ENCODE measurements around the gene TMEFF1. TPM values are rescaled to one million over a fixed set of nuclear protein-coding genes. Genes with fewer than 3 reads are reported as not detected.

TMEFF1 gene
- total RNA-seq, 1 experiment from 2014 or later, result 65.5 TPM

DNA sequence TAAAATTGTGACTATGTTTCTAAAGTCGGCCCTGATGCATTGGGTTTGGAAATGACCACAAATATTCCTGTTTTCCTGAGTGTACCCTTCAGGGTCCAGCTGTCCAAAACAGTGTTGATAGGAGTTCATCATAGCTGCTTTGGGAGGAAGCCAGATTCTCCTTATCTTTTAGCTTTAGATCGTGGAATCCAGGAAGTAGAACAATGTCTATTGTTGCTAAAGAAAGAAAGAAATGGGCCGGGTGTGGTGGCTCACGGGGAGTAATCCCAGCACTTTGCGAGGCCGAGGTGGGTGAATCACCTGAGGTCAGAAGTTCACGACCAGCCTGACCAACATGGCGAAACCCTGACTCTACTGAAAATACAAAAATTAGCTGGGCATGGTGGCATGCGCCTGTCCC, 114.4 kb downstream of the TMEFF1 start:
- Histone ChIP-seq H2BK15ac (ENCODE audit: low read depth, low read length) (no peak overlapping the region), H3K79me2 (ENCODE audit: insufficient read depth, low read length) (no peaks in the 10 kb centered on the region), H4K91ac (ENCODE audit: insufficient read length, low read depth, low read length) (no peak overlapping the region), H3K9ac (ENCODE audit: extremely low read depth, insufficient read length, low read length) (no peak overlapping the region), H3T11ph (ENCODE audit: low read length) (no peak overlapping the region), H3K23ac (ENCODE audit: insufficient read length, low read depth, low read length) (no peak overlapping the region), H2BK120ac (ENCODE audit: low read depth, low read length, poor library complexity, severe bottlenecking) (no peak overlapping the region), H3K14ac (ENCODE audit: insufficient read depth, low read length) (no peak overlapping the region), H3K27ac (ENCODE audit: insufficient read length, low read depth, low read length) (no peak overlapping the region), H2AK5ac (ENCODE audit: insufficient read length, low read length) (no peak overlapping the region), H3K4ac (ENCODE audit: low read depth, low read length) (no peak overlapping the region), H4K8ac (replicated peaks; ENCODE audit: insufficient read length, low read depth, low read length) (no peak overlapping the region), H2BK12ac (ENCODE audit: insufficient read length, low read depth, low read length) (no peak overlapping the region), H4K20me1 (ENCODE audit: control insufficient read depth, insufficient read depth, insufficient read length) (no peaks in the 10 kb centered on the region), H3K9me3 (ENCODE audit: control insufficient read depth, low read depth, low read length) (no peaks in the 10 kb centered on the region), H4K5ac (ENCODE audit: insufficient read length, low read depth, low read length) (no peak overlapping the region), H3K23me2 (ENCODE audit: insufficient read length, low read depth, low read length, poor library complexity, severe bottlenecking) (no peaks in the 10 kb centered on the region), H3K79me1 (ENCODE audit: insufficient read depth, low read depth, low read length, poor library complexity, severe bottlenecking) (no peaks in the 10 kb centered on the region), H3K4me2 (ENCODE audit: insufficient read depth, insufficient read length, low read length) (no peak overlapping the region), H3K4me1 (ENCODE audit: insufficient read depth, low read length) (no peaks in the 10 kb centered on the region), H3K18ac (ENCODE audit: insufficient read length, low read depth, low read length) (no peak overlapping the region), H2BK20ac (ENCODE audit: low read depth, low read length, poor library complexity, severe bottlenecking) (no peak overlapping the region), H3K56ac (ENCODE audit: insufficient read length, low read depth, low read length) (no peak overlapping the region), H3K27me3 (ENCODE audit: insufficient read depth, low read length) (no peaks in the 10 kb centered on the region), H2BK5ac (ENCODE audit: insufficient read length, low read length) (no peak overlapping the region), H2AFZ (ENCODE audit: low read length) (no peak overlapping the region)
- Mint-ChIP-seq H3K4me3 (no peak overlapping the region), H3K4me1 (peaks cover 0 to 5% of the 10 kb centered on the region in 2 experiments; a peak in 1 of 4 replicates), H3K27me3 (ENCODE audit: low read depth) (no peaks in the 10 kb centered on the region), H3K36me3 (ENCODE audit: insufficient read depth in 1 of 3, low read depth in 3 of 3) (peaks cover 2 to 18% (median 10%) of the 10 kb centered on the region in 3 experiments; a peak in 6 of 7 replicates), H3K27ac (no peak overlapping the region), H3K9me3 (no peaks in the 10 kb centered on the region)
- DNase-seq, result no peak
- WGBS (ENCODE audit: extremely low coverage, insufficient read length, low lambda C conversion rate), result no CpG with 5 or more reads among the region's 9 CpGs
- TF ChIP-seq, protein P1, sequence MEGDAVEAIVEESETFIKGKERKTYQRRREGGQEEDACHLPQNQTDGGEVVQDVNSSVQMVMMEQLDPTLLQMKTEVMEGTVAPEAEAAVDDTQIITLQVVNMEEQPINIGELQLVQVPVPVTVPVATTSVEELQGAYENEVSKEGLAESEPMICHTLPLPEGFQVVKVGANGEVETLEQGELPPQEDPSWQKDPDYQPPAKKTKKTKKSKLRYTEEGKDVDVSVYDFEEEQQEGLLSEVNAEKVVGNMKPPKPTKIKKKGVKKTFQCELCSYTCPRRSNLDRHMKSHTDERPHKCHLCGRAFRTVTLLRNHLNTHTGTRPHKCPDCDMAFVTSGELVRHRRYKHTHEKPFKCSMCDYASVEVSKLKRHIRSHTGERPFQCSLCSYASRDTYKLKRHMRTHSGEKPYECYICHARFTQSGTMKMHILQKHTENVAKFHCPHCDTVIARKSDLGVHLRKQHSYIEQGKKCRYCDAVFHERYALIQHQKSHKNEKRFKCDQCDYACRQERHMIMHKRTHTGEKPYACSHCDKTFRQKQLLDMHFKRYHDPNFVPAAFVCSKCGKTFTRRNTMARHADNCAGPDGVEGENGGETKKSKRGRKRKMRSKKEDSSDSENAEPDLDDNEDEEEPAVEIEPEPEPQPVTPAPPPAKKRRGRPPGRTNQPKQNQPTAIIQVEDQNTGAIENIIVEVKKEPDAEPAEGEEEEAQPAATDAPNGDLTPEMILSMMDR (conservative IDR thresholded peaks at IDR 0.05), result no peak
